Liver (tissue), 3 donors: ENCODE results near the gene ABCA4.

Experiments
- EGR1 ChIP-seq, 2 donors: IDR thresholded peaks; 2 replicates each; pipeline ENCODE4 v1.6.1; 2016 to 2018; ENCODE audit warnings: antibody characterized with exemption in 2 of 2, low read depth in 2 of 2
- FOXA2 ChIP-seq: IDR thresholded peaks from 2 replicates; pipeline ENCODE4 v1.6.1; 2016; ENCODE audit warnings: antibody characterized with exemption
- GABPA ChIP-seq, 2 donors: IDR thresholded peaks in 1 of 2; conservative IDR thresholded peaks in 1 of 2; 2 replicates each; pipeline ENCODE4 v1.6.1; 2016; ENCODE audit warnings: antibody characterized with exemption in 2 of 2, mild to moderate bottlenecking in 1 of 2, moderate library complexity in 1 of 2
- JUND ChIP-seq, 2 donors: IDR thresholded peaks; 2 replicates each; pipeline ENCODE4 v1.6.1; 2016; ENCODE audit warnings: antibody characterized with exemption in 2 of 2
- RAD21 ChIP-seq, 2 donors: IDR thresholded peaks; 2 replicates each; pipeline ENCODE4 v1.6.1; 2016; ENCODE audit warnings: antibody characterized with exemption in 2 of 2, mild to moderate bottlenecking in 2 of 2
- SP1 ChIP-seq: IDR thresholded peaks from 2 replicates; pipeline ENCODE4 v1.6.1; 2018; ENCODE audit warnings: antibody characterized with exemption, mild to moderate bottlenecking
- TAF1 ChIP-seq: conservative IDR thresholded peaks from 2 replicates; pipeline ENCODE4 v1.6.1; 2016; ENCODE audit warnings: antibody characterized with exemption, mild to moderate bottlenecking
- TF ChIP-seq, protein P1 (sequence below): IDR thresholded peaks from 2 replicates; pipeline ENCODE4 v1.6.1; 2016; ENCODE audit warnings: antibody characterized with exemption, mild to moderate bottlenecking
- TF ChIP-seq, protein P2 (sequence below): IDR thresholded peaks from 2 replicates; pipeline ENCODE4 v1.6.1; 2016; ENCODE audit warnings: antibody characterized with exemption
- TF ChIP-seq, protein P3 (sequence below): fragments of 150-350 bp; IDR thresholded peaks from 2 replicates; pipeline ENCODE4 v1.5.1; 2017; ENCODE audit warnings: improper control_type of control experiment, low read depth, low read length; ENCODE audit not compliant: missing input control
- TF ChIP-seq, protein P4 (sequence below): IDR thresholded peaks from 2 replicates; pipeline ENCODE4 v1.6.1; 2016; ENCODE audit warnings: antibody characterized with exemption
- TF ChIP-seq, protein P5 (sequence below): IDR thresholded peaks from 2 replicates; pipeline ENCODE4 v1.6.1; 2016; ENCODE audit warnings: antibody characterized with exemption
- donor health status: healthy.
- donor health status: healthy.

DNA sequence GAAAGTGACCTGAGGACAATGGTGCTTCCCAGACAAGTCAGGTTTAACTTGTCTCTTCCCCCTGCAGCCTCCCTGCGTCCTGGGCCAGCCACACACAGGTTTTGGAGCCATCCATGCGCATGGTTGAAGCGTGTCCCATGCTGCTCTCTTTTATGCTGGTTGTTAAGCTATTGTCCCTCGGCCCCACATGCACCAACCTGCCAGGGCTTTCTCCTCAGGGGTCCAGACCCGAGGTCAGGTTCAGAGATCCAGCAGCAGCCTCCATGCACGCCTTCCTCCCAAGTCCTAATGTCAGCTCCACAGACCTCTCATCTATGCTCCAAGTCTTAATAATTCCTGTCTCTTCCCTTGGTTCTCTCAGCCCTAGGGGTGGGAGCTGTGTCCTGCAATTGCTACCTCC lies 1.6 kb downstream of the ABCA4 start:
- TF ChIP-seq RAD21 (IDR thresholded peaks at IDR 0.05) = no peak
- TF ChIP-seq, protein P1, sequence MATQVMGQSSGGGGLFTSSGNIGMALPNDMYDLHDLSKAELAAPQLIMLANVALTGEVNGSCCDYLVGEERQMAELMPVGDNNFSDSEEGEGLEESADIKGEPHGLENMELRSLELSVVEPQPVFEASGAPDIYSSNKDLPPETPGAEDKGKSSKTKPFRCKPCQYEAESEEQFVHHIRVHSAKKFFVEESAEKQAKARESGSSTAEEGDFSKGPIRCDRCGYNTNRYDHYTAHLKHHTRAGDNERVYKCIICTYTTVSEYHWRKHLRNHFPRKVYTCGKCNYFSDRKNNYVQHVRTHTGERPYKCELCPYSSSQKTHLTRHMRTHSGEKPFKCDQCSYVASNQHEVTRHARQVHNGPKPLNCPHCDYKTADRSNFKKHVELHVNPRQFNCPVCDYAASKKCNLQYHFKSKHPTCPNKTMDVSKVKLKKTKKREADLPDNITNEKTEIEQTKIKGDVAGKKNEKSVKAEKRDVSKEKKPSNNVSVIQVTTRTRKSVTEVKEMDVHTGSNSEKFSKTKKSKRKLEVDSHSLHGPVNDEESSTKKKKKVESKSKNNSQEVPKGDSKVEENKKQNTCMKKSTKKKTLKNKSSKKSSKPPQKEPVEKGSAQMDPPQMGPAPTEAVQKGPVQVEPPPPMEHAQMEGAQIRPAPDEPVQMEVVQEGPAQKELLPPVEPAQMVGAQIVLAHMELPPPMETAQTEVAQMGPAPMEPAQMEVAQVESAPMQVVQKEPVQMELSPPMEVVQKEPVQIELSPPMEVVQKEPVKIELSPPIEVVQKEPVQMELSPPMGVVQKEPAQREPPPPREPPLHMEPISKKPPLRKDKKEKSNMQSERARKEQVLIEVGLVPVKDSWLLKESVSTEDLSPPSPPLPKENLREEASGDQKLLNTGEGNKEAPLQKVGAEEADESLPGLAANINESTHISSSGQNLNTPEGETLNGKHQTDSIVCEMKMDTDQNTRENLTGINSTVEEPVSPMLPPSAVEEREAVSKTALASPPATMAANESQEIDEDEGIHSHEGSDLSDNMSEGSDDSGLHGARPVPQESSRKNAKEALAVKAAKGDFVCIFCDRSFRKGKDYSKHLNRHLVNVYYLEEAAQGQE = no peak
- no peak for TF ChIP-seq TAF1
- TF ChIP-seq, protein P2, sequence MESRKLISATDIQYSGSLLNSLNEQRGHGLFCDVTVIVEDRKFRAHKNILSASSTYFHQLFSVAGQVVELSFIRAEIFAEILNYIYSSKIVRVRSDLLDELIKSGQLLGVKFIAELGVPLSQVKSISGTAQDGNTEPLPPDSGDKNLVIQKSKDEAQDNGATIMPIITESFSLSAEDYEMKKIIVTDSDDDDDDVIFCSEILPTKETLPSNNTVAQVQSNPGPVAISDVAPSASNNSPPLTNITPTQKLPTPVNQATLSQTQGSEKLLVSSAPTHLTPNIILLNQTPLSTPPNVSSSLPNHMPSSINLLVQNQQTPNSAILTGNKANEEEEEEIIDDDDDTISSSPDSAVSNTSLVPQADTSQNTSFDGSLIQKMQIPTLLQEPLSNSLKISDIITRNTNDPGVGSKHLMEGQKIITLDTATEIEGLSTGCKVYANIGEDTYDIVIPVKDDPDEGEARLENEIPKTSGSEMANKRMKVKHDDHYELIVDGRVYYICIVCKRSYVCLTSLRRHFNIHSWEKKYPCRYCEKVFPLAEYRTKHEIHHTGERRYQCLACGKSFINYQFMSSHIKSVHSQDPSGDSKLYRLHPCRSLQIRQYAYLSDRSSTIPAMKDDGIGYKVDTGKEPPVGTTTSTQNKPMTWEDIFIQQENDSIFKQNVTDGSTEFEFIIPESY = no peak
- TF ChIP-seq GABPA (IDR thresholded peaks at IDR 0.05 in 1 of 2, conservative IDR thresholded peaks at IDR 0.05 in 1 of 2) = no peak
- TF ChIP-seq SP1 = no peak
- TF ChIP-seq EGR1 (IDR thresholded peaks at IDR 0.05; ENCODE audit: low read depth in 2 of 2) = no peak
- TF ChIP-seq, protein P3, sequence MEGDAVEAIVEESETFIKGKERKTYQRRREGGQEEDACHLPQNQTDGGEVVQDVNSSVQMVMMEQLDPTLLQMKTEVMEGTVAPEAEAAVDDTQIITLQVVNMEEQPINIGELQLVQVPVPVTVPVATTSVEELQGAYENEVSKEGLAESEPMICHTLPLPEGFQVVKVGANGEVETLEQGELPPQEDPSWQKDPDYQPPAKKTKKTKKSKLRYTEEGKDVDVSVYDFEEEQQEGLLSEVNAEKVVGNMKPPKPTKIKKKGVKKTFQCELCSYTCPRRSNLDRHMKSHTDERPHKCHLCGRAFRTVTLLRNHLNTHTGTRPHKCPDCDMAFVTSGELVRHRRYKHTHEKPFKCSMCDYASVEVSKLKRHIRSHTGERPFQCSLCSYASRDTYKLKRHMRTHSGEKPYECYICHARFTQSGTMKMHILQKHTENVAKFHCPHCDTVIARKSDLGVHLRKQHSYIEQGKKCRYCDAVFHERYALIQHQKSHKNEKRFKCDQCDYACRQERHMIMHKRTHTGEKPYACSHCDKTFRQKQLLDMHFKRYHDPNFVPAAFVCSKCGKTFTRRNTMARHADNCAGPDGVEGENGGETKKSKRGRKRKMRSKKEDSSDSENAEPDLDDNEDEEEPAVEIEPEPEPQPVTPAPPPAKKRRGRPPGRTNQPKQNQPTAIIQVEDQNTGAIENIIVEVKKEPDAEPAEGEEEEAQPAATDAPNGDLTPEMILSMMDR = no peak
- TF ChIP-seq, protein P4, sequence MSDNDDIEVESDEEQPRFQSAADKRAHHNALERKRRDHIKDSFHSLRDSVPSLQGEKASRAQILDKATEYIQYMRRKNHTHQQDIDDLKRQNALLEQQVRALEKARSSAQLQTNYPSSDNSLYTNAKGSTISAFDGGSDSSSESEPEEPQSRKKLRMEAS = no peak
- no peak for TF ChIP-seq JUND (IDR thresholded peaks at IDR 0.05)
- TF ChIP-seq, protein P5, sequence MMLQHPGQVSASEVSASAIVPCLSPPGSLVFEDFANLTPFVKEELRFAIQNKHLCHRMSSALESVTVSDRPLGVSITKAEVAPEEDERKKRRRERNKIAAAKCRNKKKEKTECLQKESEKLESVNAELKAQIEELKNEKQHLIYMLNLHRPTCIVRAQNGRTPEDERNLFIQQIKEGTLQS = no peak
- no peak for TF ChIP-seq FOXA2
